SK-MEL-5 (cell line): ENCODE results near the gene HOOK1. TPM values are rescaled to one million over a fixed set of nuclear protein-coding genes. Genes with fewer than 3 reads are reported as not detected.
"Not testable (repeated sequence)": the region's sequence is repeated elsewhere in the genome, so short reads cannot be mapped to it uniquely, and the experiment has no call there.

Source experiments
- DNase-seq: peaks from one replicate; pipeline ENCODE4 v3.0.0-alpha.2; 2016; ENCODE audit warnings: low read depth, low spot score
- in situ Hi-C: cut with HindIII; loops from 2 replicates; pipeline ENCODE4 v1.10.0; 2016; ENCODE audit warnings: low sequenced_read_pairs, high pct_unique_total_duplicates, low pct_unique_long_range_greater_than_20kb
- total RNA-seq: library from RNA; depleted of rRNA; stranded (reverse); fragments of >200 nt; shearing (Covaris generic); gene quantifications from 2 replicates; pipeline ENCODE4 v1.2.3, GENCODE V29; 2014; rRNA removed

The HOOK1 gene
- total RNA-seq, 1 experiment from 2014 or later = not detected

DNA sequence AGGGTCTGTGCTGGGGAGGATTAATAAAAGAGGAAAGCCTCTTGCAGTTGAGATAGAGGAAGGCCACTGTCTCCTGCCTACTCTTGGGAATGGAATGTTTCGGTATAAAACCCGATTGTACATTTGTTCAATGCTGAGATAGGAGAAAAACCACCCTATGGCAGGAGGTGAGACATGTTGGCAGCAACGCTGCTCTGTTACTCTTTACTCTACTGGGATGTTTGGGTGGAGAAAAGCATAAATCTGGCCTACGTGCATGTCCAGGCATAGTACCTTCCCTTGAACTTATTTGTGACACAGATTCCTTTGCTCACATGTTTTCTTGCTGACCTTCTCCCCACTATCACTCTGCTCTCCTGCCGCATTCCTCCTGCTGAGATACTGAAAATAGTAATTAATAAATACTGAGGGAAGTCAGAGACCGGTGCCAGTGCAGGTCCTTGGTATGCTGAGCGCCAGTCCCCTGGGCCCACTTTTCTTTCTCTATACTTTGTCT, 100.1 kb downstream of the HOOK1 start:
- DNase-seq, in situ Hi-C loops: not testable (repeated sequence)

DNA sequence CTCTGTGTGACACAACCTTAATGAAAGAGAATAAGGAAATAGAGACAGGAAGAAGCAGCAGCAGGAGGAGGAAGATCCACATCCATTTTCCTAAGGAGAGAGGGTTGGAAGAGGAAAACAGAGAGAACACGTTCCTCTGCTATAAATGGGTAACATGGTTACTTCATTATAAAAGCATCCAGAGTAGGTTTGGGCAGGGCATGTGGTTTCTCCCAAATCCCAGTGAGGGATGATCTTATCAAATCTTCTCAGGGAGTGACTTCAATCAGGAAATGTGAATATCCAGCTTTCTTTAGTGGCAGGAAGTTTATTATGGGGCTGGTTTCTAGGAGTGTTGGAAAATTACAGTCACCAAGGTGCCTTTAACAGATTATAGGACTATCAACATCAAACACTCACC, 100.8 kb downstream of the HOOK1 start:
- DNase-seq = no peak

DNA sequence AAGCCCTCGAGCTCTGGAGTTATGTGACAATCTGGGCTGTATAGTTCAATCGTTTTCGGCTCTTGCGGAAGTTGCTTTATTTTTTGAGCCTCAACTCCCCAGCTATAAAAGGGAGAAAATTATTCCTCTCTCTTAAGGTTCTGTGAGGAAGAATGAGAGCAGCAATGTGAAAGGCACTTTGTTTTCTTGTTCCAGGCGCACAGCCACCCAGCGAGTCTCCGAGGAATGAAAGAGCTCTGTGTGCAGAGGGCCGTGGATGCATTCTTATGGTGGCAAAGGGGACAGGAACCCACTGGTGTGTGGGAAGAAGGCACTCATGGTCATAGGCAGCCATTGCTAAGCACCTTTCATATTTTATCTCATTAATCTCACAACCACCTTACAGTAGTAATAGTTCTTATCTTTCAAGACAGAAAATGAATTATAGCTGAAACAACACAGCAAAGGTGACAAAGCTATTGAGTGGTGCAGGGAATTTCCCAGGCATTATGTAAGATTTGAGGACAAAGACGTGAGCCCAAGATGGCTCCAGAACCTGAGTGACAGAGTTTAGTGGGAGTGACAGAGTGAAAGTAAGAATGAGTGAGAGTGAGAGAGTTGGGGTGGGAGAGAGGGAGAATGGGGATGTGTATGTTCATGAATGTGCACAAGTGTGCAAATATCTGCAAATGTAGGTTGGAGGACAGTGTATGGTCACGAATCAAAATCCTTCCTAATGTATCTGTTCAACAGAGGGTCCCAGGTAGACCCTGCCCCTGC, 102.5 kb downstream of the HOOK1 start:
- DNase-seq = peak; percentile 33
- in situ Hi-C loops = no loop called here

More for the DNA sequence above, 100.8 kb downstream of the HOOK1 start:
- in situ Hi-C loops = no loop called here

DNA sequence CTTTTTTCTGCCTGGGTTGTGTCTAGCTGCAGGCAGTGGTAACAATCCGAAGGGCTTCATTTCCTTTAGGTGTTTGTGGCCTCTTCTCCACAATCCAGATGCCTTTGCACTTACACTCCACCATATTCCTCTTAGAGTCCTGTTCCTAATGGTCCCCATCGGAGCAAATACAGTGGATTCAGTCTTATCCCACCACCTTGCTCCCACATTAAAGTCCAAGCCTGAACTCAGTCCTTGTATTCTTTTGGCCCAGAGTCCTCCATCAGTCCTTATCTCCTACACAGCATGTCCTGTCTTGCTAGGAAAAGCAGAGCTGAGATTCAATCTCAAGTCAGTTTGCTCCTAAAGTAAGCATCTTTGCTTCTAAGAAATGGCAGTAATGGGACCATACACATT, 103.0 kb downstream of the HOOK1 start:
- in situ Hi-C loops = no loop called here
- DNase-seq = no peak

DNA sequence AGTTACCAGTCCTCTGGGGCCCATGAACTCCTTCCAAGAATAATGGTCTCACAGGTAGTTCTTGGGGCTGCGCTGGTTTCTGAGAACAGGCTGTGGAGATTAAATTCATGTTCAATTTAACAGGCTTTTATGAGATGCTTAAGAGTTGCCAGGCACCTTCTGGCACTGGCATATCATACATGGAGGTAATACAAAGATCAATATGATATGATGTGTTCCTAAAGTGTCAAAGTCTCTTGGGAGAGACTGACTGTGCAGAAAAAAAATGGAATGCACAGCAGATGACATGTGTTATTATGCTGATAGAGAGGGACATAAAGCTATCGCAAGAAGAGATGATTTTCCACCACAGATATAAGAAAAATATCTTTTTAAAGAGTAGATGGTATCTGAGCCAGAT, 105.0 kb downstream of the HOOK1 start:
- in situ Hi-C loops = no loop called here
- DNase-seq = no peak

DNA sequence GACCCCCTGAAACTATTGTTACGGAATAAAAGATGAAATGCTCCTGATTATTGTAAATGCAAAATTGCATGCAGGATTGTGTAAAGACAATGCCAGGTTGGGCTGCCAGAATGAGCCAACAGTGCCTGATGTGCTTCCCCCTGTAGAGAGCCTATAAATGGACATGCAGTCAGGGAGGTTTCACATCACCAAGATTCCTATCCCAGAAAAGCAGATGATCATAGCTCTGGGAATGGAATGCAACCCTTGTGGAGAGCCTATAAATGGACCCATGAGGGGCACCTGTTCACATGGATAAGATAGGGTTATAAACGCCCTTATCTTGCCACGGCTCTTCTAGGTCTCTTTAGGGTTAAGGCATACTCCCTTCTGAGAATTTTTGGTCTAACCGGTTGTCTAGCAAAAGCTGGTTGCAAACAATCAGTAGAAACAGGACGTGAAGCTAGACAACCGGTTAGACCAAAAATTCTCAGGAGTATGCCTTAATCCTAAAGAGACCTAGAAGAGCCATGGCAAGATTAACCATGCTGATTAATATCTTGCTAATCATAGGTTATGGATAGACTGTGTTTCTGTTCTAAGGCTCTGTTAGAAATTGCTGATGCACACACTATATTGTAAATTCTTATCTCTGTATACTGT, 106.6 kb downstream of the HOOK1 start:
- in situ Hi-C loops = not testable (repeated sequence)

DNA sequence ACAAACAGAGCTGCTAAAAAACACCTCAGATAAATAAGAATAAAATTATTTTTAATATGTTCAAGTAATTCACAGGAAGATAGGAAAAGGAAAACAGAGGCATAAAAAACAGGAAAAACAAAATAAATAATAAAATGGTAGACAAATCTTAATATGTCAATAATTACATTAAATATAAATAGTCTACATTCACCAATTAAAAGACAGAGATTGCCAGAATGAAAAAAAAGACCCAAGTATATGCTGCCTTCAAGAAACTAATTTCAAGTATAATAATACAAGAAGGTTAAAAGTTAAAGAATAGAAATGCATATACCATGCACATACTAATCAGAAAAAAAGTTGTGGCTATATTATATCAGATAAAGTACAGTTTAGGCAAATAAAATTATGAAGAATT, 109.9 kb downstream of the HOOK1 start:
- in situ Hi-C loops = no loop called here
- no peak for DNase-seq

More for the DNA sequence above, 106.6 kb downstream of the HOOK1 start:
- DNase-seq = not testable (repeated sequence)

Other genes starting within 250 kb of the HOOK1 start
- gene CYP2J2, start 111.8 kb downstream of the HOOK1 start, total RNA-seq = 0.98 and 1.3 TPM in 2 replicates